Rectal smooth muscle tissue (tissue), 1 donor: Measurements from ENCODE around the gene CDKAL1.
"Not testable (repeated sequence)": the region's sequence is repeated elsewhere in the genome, so short reads cannot be mapped to it uniquely, and the experiment has no call there.

Source experiments
- H3K27ac ChIP-seq: one replicate; pipeline ENCODE4 v1.7.0; 2013; ENCODE audit warnings: low read depth, low read length, inconsistent platforms
- H3K27me3 ChIP-seq: one replicate; pipeline ENCODE4 v1.7.0; 2013; ENCODE audit warnings: low read length; ENCODE audit not compliant: control insufficient read depth, insufficient read depth
- H3K36me3 ChIP-seq: one replicate; pipeline ENCODE4 v1.7.0; 2013; ENCODE audit warnings: low read length; ENCODE audit not compliant: control insufficient read depth, insufficient read depth
- H3K4me1 ChIP-seq: one replicate; pipeline ENCODE4 v1.7.0; 2013; ENCODE audit warnings: low read length; ENCODE audit not compliant: control insufficient read depth, insufficient read depth
- H3K4me3 ChIP-seq: one replicate; pipeline ENCODE4 v1.7.0; 2013; ENCODE audit warnings: low read length
- H3K9ac ChIP-seq: one replicate; pipeline ENCODE4 v1.7.0; 2013; ENCODE audit warnings: low read length

CDKAL1 gene

GRCh38 chr6:20729086-20729485 lies 194.8 kb downstream of the CDKAL1 start:
- Histone ChIP-seq H3K9ac (no peak overlapping the region), H3K36me3 (no peaks in the 10 kb centered on the region), H3K27ac (no peak overlapping the region), H3K27me3 (no peaks in the 10 kb centered on the region), H3K4me3 (no peak overlapping the region), H3K4me1 (no peaks in the 10 kb centered on the region)

- not testable (repeated sequence) for H3K27ac ChIP-seq
Measured at GRCh38 chr6:20732362-20732761, 198.1 kb downstream of the CDKAL1 start.

GRCh38 chr6:20732896-20733295 lies 198.6 kb downstream of the CDKAL1 start:
- Histone ChIP-seq H3K4me1 (no peaks in the 10 kb centered on the region), H3K27me3 (no peaks in the 10 kb centered on the region), H3K27ac (no peak overlapping the region), H3K36me3 (no peaks in the 10 kb centered on the region), H3K4me3 (no peak overlapping the region), H3K9ac (no peak overlapping the region)

More at GRCh38 chr6:20732362-20732761, 198.1 kb downstream of the CDKAL1 start:
- H3K4me3 ChIP-seq, H3K9ac ChIP-seq, H3K36me3 ChIP-seq, H3K27me3 ChIP-seq, H3K4me1 ChIP-seq: not testable (repeated sequence)

- Histone ChIP-seq H3K27me3 (no peaks in the 10 kb centered on the region), H3K9ac (no peak overlapping the region), H3K4me3 (no peak overlapping the region), H3K4me1 (no peaks in the 10 kb centered on the region), H3K36me3 (no peaks in the 10 kb centered on the region), H3K27ac (no peak overlapping the region)
Measured at GRCh38 chr6:20737912-20738311, 203.7 kb downstream of the CDKAL1 start.

GRCh38 chr6:20740088-20740487 lies 205.8 kb downstream of the CDKAL1 start:
- H3K4me1 ChIP-seq: no peaks in the 10 kb centered on the region
- no peaks in the 10 kb centered on the region for H3K27me3 ChIP-seq
- H3K27ac ChIP-seq: no peak overlapping the region
- H3K36me3 ChIP-seq: no peaks in the 10 kb centered on the region
- H3K9ac ChIP-seq: no peak overlapping the region
- no peak overlapping the region for H3K4me3 ChIP-seq

- H3K27ac ChIP-seq: no peak overlapping the region
- H3K4me3 ChIP-seq: no peak overlapping the region
- H3K9ac ChIP-seq: no peak overlapping the region
- no peaks in the 10 kb centered on the region for H3K36me3 ChIP-seq
- no peaks in the 10 kb centered on the region for H3K4me1 ChIP-seq
- H3K27me3 ChIP-seq: no peaks in the 10 kb centered on the region
Measured at GRCh38 chr6:20740727-20741126, 206.5 kb downstream of the CDKAL1 start.

GRCh38 chr6:20741490-20741889 lies 207.2 kb downstream of the CDKAL1 start:
- no peaks in the 10 kb centered on the region for H3K27me3 ChIP-seq
- H3K4me3 ChIP-seq: no peak overlapping the region
- H3K36me3 ChIP-seq: no peaks in the 10 kb centered on the region
- H3K27ac ChIP-seq: no peak overlapping the region
- H3K9ac ChIP-seq: no peak overlapping the region
- H3K4me1 ChIP-seq: no peaks in the 10 kb centered on the region

GRCh38 chr6:20744911-20745557 lies 210.8 kb downstream of the CDKAL1 start:
- Histone ChIP-seq H3K27me3 (no peaks in the 10 kb centered on the region), H3K27ac (no peak overlapping the region), H3K4me3 (no peak overlapping the region), H3K9ac (no peak overlapping the region), H3K4me1 (no peaks in the 10 kb centered on the region), H3K36me3 (no peaks in the 10 kb centered on the region)

- H3K4me1 ChIP-seq: no peaks in the 10 kb centered on the region
- no peak overlapping the region for H3K27ac ChIP-seq
- H3K27me3 ChIP-seq: no peaks in the 10 kb centered on the region
- H3K9ac ChIP-seq: no peak overlapping the region
- H3K36me3 ChIP-seq: no peaks in the 10 kb centered on the region
- no peak overlapping the region for H3K4me3 ChIP-seq
Measured at GRCh38 chr6:20746024-20746423, 211.8 kb downstream of the CDKAL1 start.

GRCh38 chr6:20746805-20747558 lies 212.7 kb downstream of the CDKAL1 start:
- Histone ChIP-seq H3K27me3 (no peaks in the 10 kb centered on the region), H3K4me1 (no peaks in the 10 kb centered on the region), H3K27ac (no peak overlapping the region), H3K36me3 (no peaks in the 10 kb centered on the region), H3K4me3 (no peak overlapping the region), H3K9ac (no peak overlapping the region)

GRCh38 chr6:20747991-20748390 lies 213.7 kb downstream of the CDKAL1 start:
- Histone ChIP-seq H3K27me3 (no peaks in the 10 kb centered on the region), H3K27ac (no peak overlapping the region), H3K36me3 (no peaks in the 10 kb centered on the region), H3K4me1 (no peaks in the 10 kb centered on the region), H3K9ac (no peak overlapping the region), H3K4me3 (no peak overlapping the region)

- H3K9ac ChIP-seq: no peak overlapping the region
- no peaks in the 10 kb centered on the region for H3K36me3 ChIP-seq
- no peak overlapping the region for H3K27ac ChIP-seq
- no peak overlapping the region for H3K4me3 ChIP-seq
- H3K4me1 ChIP-seq: no peaks in the 10 kb centered on the region
- no peaks in the 10 kb centered on the region for H3K27me3 ChIP-seq
Measured at GRCh38 chr6:20751293-20751935, 217.2 kb downstream of the CDKAL1 start.
